ENCODE data around the gene LHX2. TPM values are rescaled to one million over a fixed set of nuclear protein-coding genes. Genes with fewer than 3 reads are reported as not detected.

LHX2 gene
- polyA plus RNA-seq, 3 donors: 0.12 TPM; not detected in 2

- H3K27ac ChIP-seq (ENCODE audit: low read depth in 1 of 2, low read length in 2 of 2): no peak overlapping the region
- no peaks in the 10 kb centered on the region for H3K36me3 Mint-ChIP-seq
- 93% methylated on average over 15 of the region's 17 CpGs for WGBS (ENCODE audit: insufficient coverage)
- no peaks in the 10 kb centered on the region for H3K36me3 ChIP-seq (replicated peaks in 1 of 2; ENCODE audit: control insufficient read depth in 1 of 2, insufficient read depth in 2 of 2, low read length in 2 of 2)
- H3K4me3 ChIP-seq (replicated peaks in 1 of 3; ENCODE audit: low read depth in 2 of 3, low read length in 3 of 3): no peak overlapping the region
- no peak for TF ChIP-seq CTCF (IDR thresholded peaks at IDR 0.05)
- H4K20me1 ChIP-seq (ENCODE audit: insufficient read depth, low read length): no peaks in the 10 kb centered on the region
- H3K27me3 Mint-ChIP-seq (ENCODE audit: low read depth in 3 of 3): peaks cover 80 to 97% (median 85%) of the 10 kb centered on the region in 3 donors
- no peak overlapping the region for H3K4me2 ChIP-seq (replicated peaks; ENCODE audit: extremely low read depth, low read length, poor library complexity, severe bottlenecking)
- H3K27ac Mint-ChIP-seq: no peak overlapping the region
- H3K4me1 Mint-ChIP-seq: peaks cover 11% of the 10 kb centered on the region
- no peak for DNase-seq
- peaks cover 0 to 4% of the 10 kb centered on the region in 2 donors for H3K9me3 ChIP-seq (replicated peaks in 1 of 2; ENCODE audit: control insufficient read depth in 1 of 2, insufficient read depth in 1 of 2, low read length in 2 of 2)
- no peak overlapping the region for H3K9ac ChIP-seq (ENCODE audit: insufficient read depth, low read length, poor library complexity, severe bottlenecking)
- peaks cover 41 to 80% of the 10 kb centered on the region in 2 donors for H3K27me3 ChIP-seq (ENCODE audit: control insufficient read depth in 2 of 2, insufficient read depth in 2 of 2, low read length in 2 of 2)
- H3K9me3 Mint-ChIP-seq: peaks cover 0 to 13% (median 4%) of the 10 kb centered on the region in 7 donors
- intact Hi-C loops (cut with micrococcal nuclease): no loop called here
- peak overlapping the region in 1 of 2 donors; percentile 36 for H3K4me3 Mint-ChIP-seq
- H3K4me1 ChIP-seq (ENCODE audit: control insufficient read depth in 1 of 2, insufficient read depth in 2 of 2, low read length in 2 of 2): no peaks in the 10 kb centered on the region
- H3K79me2 ChIP-seq (ENCODE audit: insufficient read depth, low read length): no peaks in the 10 kb centered on the region
- no peak overlapping the region for H2AFZ ChIP-seq (ENCODE audit: insufficient read depth, low read depth, low read length, poor library complexity, severe bottlenecking)
Measured at GRCh38 chr9:124035001-124035650, 23.6 kb downstream of the LHX2 start.

DNA sequence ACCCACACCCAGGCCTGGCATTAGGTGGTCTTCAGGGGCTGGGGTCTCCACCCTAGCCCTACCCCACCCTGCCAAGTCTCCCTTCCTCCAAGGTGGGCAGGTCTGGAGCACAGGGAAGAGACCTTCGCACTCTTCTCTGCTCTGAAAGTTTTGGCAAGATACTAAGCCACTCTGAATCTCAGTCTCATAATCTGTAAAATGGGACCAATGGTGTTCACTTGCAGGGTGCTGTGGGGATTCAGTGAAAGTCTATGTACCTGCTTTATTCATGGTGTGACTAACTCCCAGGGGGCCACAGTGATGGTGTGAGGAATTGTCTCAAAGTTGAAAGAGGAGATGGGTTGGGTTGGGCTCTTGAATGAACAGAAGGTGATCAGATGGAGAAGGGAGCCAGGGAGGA is 25.0 kb downstream of the LHX2 start:
- Histone ChIP-seq H3K27ac (ENCODE audit: low read depth in 1 of 2, low read length in 2 of 2) (no peak overlapping the region), H3K4me3 (replicated peaks in 1 of 3; ENCODE audit: low read depth in 2 of 3, low read length in 3 of 3) (no peak overlapping the region), H3K27me3 (ENCODE audit: control insufficient read depth in 2 of 2, insufficient read depth in 2 of 2, low read length in 2 of 2) (peaks cover 42 to 80% of the 10 kb centered on the region in 2 donors), H3K4me2 (replicated peaks; ENCODE audit: extremely low read depth, low read length, poor library complexity, severe bottlenecking) (no peak overlapping the region), H3K36me3 (replicated peaks in 1 of 2; ENCODE audit: control insufficient read depth in 1 of 2, insufficient read depth in 2 of 2, low read length in 2 of 2) (no peaks in the 10 kb centered on the region), H2AFZ (ENCODE audit: insufficient read depth, low read depth, low read length, poor library complexity, severe bottlenecking) (no peak overlapping the region), H3K4me1 (ENCODE audit: control insufficient read depth in 1 of 2, insufficient read depth in 2 of 2, low read length in 2 of 2) (peaks cover 8 to 11% of the 10 kb centered on the region in 2 donors), H3K9ac (ENCODE audit: insufficient read depth, low read length, poor library complexity, severe bottlenecking) (no peak overlapping the region), H3K79me2 (ENCODE audit: insufficient read depth, low read length) (no peaks in the 10 kb centered on the region), H4K20me1 (ENCODE audit: insufficient read depth, low read length) (no peaks in the 10 kb centered on the region), H3K9me3 (replicated peaks in 1 of 2; ENCODE audit: control insufficient read depth in 1 of 2, insufficient read depth in 1 of 2, low read length in 2 of 2) (peaks cover 0 to 4% of the 10 kb centered on the region in 2 donors)
- no peak for DNase-seq
- peak overlapping the region in 1 of 7 donors; percentile 15 for H3K27ac Mint-ChIP-seq
- H3K9me3 Mint-ChIP-seq: peaks cover 0 to 13% (median 4%) of the 10 kb centered on the region in 7 donors
- no peaks in the 10 kb centered on the region for H3K36me3 Mint-ChIP-seq
- no peak for TF ChIP-seq CTCF (IDR thresholded peaks at IDR 0.05)
- H3K27me3 Mint-ChIP-seq (ENCODE audit: low read depth in 3 of 3): peaks cover 82 to 95% (median 86%) of the 10 kb centered on the region in 3 donors
- peaks cover 22% of the 10 kb centered on the region for H3K4me1 Mint-ChIP-seq
- H3K4me3 Mint-ChIP-seq: peak overlapping the region; percentile 5
- 100% methylated on average over 1 of the region's 1 CpG for WGBS (ENCODE audit: insufficient coverage)
- intact Hi-C loops (cut with micrococcal nuclease): no loop called here

Measured in CD14-positive monocyte (primary cell).